Rectal smooth muscle tissue (tissue), 1 donor: ENCODE measurements around the gene GCLM.

Experiments used
- H3K27ac ChIP-seq: one replicate; pipeline ENCODE4 v1.7.0; 2013; ENCODE audit warnings: low read depth, low read length, inconsistent platforms
- H3K27me3 ChIP-seq: one replicate; pipeline ENCODE4 v1.7.0; 2013; ENCODE audit warnings: low read length; ENCODE audit not compliant: control insufficient read depth, insufficient read depth
- H3K36me3 ChIP-seq: one replicate; pipeline ENCODE4 v1.7.0; 2013; ENCODE audit warnings: low read length; ENCODE audit not compliant: control insufficient read depth, insufficient read depth
- H3K4me1 ChIP-seq: one replicate; pipeline ENCODE4 v1.7.0; 2013; ENCODE audit warnings: low read length; ENCODE audit not compliant: control insufficient read depth, insufficient read depth
- H3K4me3 ChIP-seq: one replicate; pipeline ENCODE4 v1.7.0; 2013; ENCODE audit warnings: low read length
- H3K9ac ChIP-seq: one replicate; pipeline ENCODE4 v1.7.0; 2013; ENCODE audit warnings: low read length

Gene GCLM

GRCh38 chr1:93910305-93910704, 1.1 kb upstream of the GCLM start:
- Histone ChIP-seq H3K9ac (no peak overlapping the region), H3K27ac (peak overlapping the region; percentile 70), H3K36me3 (no peaks in the 10 kb centered on the region), H3K4me3 (no peak overlapping the region), H3K4me1 (no peaks in the 10 kb centered on the region), H3K27me3 (no peaks in the 10 kb centered on the region)

- peak overlapping the region; percentile 82 for H3K4me3 ChIP-seq
- no peaks in the 10 kb centered on the region for H3K27me3 ChIP-seq
- H3K36me3 ChIP-seq: no peaks in the 10 kb centered on the region
- no peaks in the 10 kb centered on the region for H3K4me1 ChIP-seq
- peak overlapping the region; percentile 39 for H3K9ac ChIP-seq
- H3K27ac ChIP-seq: peak overlapping the region; percentile 59
Measured at GRCh38 chr1:93908394-93909145, 660 bp downstream of the GCLM start.

DNA sequence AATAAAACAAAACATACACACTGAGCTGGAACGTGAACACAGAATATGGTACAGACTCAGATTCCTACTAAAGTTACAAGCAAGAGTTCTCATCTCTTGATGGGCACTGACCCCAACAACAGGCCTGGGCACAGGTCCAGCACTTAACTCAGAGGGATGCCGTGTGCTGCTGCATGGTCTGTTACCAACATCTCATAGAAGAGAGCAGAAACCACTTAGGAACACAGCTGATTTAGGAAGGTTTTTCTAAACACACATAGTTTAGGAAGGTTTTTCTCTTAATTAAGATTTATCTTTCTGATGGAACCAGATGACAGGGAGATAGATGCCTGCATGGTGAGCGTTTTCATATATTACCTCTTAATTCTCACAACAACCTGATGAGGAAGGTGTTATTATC, 1.5 kb downstream of the GCLM start:
- H3K4me3 ChIP-seq: no peak overlapping the region
- no peaks in the 10 kb centered on the region for H3K36me3 ChIP-seq
- H3K27me3 ChIP-seq: no peaks in the 10 kb centered on the region
- no peak overlapping the region for H3K9ac ChIP-seq
- no peak overlapping the region for H3K27ac ChIP-seq
- H3K4me1 ChIP-seq: no peaks in the 10 kb centered on the region

GRCh38 chr1:93906480-93906879, 2.8 kb downstream of the GCLM start:
- Histone ChIP-seq H3K4me1 (no peaks in the 10 kb centered on the region), H3K36me3 (no peaks in the 10 kb centered on the region), H3K9ac (no peak overlapping the region), H3K27me3 (no peaks in the 10 kb centered on the region), H3K4me3 (no peak overlapping the region), H3K27ac (no peak overlapping the region)

- Histone ChIP-seq H3K4me1 (no peaks in the 10 kb centered on the region), H3K36me3 (no peaks in the 10 kb centered on the region), H3K9ac (no peak overlapping the region), H3K4me3 (no peak overlapping the region), H3K27me3 (no peaks in the 10 kb centered on the region), H3K27ac (no peak overlapping the region)
Measured at GRCh38 chr1:93905734-93906133, 3.5 kb downstream of the GCLM start.

DNA sequence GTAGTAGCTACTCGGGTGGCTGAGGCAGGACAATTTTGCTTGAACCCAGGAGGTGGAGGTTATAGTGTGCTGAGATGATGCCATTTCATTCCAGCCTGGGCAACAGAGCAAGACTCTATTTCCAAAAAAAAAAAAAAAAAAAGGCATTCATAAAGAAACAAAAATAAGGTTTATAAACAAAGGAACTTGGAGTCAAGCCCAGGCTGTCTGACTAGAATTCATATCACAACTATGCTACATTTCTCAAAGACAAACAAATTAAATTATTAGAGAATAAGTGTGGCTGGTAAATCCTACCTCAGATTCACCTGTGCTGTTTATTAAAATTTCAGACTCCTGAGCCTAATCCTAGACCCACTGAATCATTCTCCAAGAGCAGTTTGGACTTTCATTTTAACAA, 4.2 kb downstream of the GCLM start:
- Histone ChIP-seq H3K4me1 (no peaks in the 10 kb centered on the region), H3K9ac (no peak overlapping the region), H3K36me3 (peaks cover 2% of the 10 kb centered on the region), H3K27ac (no peak overlapping the region), H3K4me3 (no peak overlapping the region), H3K27me3 (no peaks in the 10 kb centered on the region)

DNA sequence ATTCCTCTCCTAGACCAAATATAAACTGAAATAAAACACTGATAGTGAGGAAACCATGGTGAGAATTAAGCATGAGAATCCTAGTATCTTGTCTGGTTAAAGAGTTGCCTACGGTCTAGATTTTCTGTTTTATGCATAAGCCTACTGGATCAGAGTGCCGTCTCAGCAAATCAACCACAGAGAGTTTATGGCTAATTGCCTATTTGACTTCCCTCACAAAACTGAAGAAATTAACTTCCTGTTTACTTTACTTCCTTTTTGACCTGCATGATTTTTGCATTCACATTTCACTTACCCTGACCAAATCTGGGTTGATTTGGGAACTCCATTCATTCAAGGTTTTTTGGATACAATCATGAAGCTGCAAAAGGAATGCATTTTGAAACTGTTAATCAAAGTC, 5.0 kb downstream of the GCLM start:
- H3K36me3 ChIP-seq: peaks cover 2% of the 10 kb centered on the region
- no peak overlapping the region for H3K4me3 ChIP-seq
- H3K4me1 ChIP-seq: no peaks in the 10 kb centered on the region
- H3K9ac ChIP-seq: no peak overlapping the region
- H3K27me3 ChIP-seq: no peaks in the 10 kb centered on the region
- no peak overlapping the region for H3K27ac ChIP-seq

- Histone ChIP-seq H3K36me3 (peaks cover 2% of the 10 kb centered on the region), H3K9ac (no peak overlapping the region), H3K4me1 (no peaks in the 10 kb centered on the region), H3K27me3 (no peaks in the 10 kb centered on the region), H3K4me3 (no peak overlapping the region), H3K27ac (no peak overlapping the region)
Measured at GRCh38 chr1:93900723-93901504, 8.3 kb downstream of the GCLM start.

DNA sequence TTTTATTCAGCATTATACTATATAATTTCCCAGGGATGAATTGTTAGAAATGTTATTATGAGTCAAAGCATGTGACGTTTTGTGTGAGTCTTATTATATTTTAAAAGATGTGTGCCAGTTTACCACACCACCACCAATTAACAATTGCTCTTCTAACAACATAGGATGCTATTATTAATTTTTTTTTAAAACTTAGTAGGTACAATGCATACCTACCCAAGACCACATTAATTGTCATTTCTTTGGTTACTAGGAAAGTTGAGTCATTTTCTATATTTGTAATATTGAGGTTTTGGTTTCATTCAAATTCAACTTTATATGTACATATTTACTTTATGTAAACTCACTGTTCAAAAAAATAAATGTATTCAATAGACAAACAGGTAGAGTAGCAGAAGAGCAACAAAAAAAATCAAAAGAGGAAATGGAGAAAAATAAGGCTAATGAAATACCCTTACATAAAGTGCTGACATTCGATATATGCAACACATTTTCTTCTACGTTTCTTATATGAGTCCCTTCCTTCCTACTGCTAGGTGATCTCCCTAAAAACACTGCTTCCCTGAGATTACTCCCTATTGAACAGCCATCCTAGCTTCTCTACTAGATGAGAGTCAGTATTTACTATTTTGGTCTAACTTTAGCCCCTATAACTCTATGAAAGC, 9.6 kb downstream of the GCLM start:
- Histone ChIP-seq H3K4me1 (no peaks in the 10 kb centered on the region), H3K4me3 (no peak overlapping the region), H3K27me3 (no peaks in the 10 kb centered on the region), H3K9ac (no peak overlapping the region), H3K27ac (no peak overlapping the region), H3K36me3 (peaks cover 2% of the 10 kb centered on the region)

DNA sequence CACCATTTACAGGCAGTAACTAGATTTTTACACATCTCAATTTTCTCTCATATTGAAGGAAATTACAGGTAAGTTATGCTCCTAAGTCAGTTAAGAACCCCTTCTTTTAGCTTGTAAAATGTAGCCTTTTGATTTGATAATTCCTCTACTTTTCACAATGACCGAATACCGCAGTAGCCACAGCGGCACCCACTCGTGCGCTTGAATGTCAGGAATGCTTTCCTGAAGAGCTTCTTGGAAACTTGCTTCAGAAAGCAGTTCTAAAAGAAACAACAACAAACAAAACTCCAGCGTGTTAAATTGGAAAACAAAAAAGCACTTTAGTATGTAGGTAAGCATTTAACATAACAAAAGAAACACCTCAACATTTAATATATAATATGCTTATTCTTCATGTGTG, 20.3 kb downstream of the GCLM start:
- no peaks in the 10 kb centered on the region for H3K36me3 ChIP-seq
- H3K4me3 ChIP-seq: no peak overlapping the region
- H3K27ac ChIP-seq: no peak overlapping the region
- no peaks in the 10 kb centered on the region for H3K27me3 ChIP-seq
- H3K4me1 ChIP-seq: no peaks in the 10 kb centered on the region
- no peak overlapping the region for H3K9ac ChIP-seq

GRCh38 chr1:93882269-93882668, 27.0 kb downstream of the GCLM start:
- Histone ChIP-seq H3K9ac (no peak overlapping the region), H3K4me3 (no peak overlapping the region), H3K27ac (no peak overlapping the region), H3K36me3 (no peaks in the 10 kb centered on the region), H3K27me3 (no peaks in the 10 kb centered on the region), H3K4me1 (no peaks in the 10 kb centered on the region)

- Histone ChIP-seq H3K27ac (no peak overlapping the region), H3K9ac (no peak overlapping the region), H3K27me3 (no peaks in the 10 kb centered on the region), H3K36me3 (peaks cover 6% of the 10 kb centered on the region), H3K4me1 (peaks cover 2% of the 10 kb centered on the region), H3K4me3 (no peak overlapping the region)
Measured at GRCh38 chr1:93880731-93881130, 28.5 kb downstream of the GCLM start.
